Calu3 (cell line): ENCODE results near the gene C17orf113. TPM values are rescaled to one million over a fixed set of nuclear protein-coding genes. Genes with fewer than 3 reads are reported as not detected.

Source experiments
- BruUV-seq: library from RNA; stranded (reverse); fragments of 400-500 nt; replicated peaks from 2 replicates; lab custom pipeline; 2021; lab: Mats Ljungman, UMichigan
- CTCF ChIA-PET: fragments of 300-600 bp; sonication (Branson Sonifier 250); formaldehyde crosslinking; loops from one replicate; lab custom pipeline; 2022; ENCODE audit warnings: antibody characterized with exemption; lab: Charles Lee
- DNase-seq: peaks from one replicate; pipeline ENCODE4 v3.0.0; 2022
- H3K27ac Mint-ChIP-seq: one replicate; pipeline ENCODE4 v1.8.0; 2022; ENCODE audit warnings: mixed read lengths; ENCODE audit not compliant: unreplicated experiment
- H3K27me3 Mint-ChIP-seq: one replicate; pipeline ENCODE4 v1.8.0; 2022; ENCODE audit warnings: mixed read lengths; ENCODE audit not compliant: unreplicated experiment
- H3K36me3 Mint-ChIP-seq: one replicate; pipeline ENCODE4 v1.8.0; 2022; ENCODE audit warnings: mild to moderate bottlenecking, moderate library complexity, mixed read lengths; ENCODE audit not compliant: insufficient read depth, unreplicated experiment
- H3K4me1 Mint-ChIP-seq: one replicate; pipeline ENCODE4 v1.8.0; 2022; ENCODE audit warnings: mild to moderate bottlenecking, low read depth, mixed read lengths; ENCODE audit not compliant: unreplicated experiment
- H3K4me3 Mint-ChIP-seq: one replicate; pipeline ENCODE4 v1.8.0; 2022; ENCODE audit warnings: mild to moderate bottlenecking, low read depth, moderate library complexity, mixed read lengths; ENCODE audit not compliant: unreplicated experiment
- H3K9me3 Mint-ChIP-seq: one replicate; pipeline ENCODE4 v1.8.0; 2022; ENCODE audit warnings: low read depth, mixed read lengths; ENCODE audit not compliant: unreplicated experiment
- CTCF ChIP-seq: fragments of 200-600 bp; IDR thresholded peaks from one replicate; pipeline ENCODE4 v1.8.0; 2022; ENCODE audit warnings: antibody characterized with exemption; ENCODE audit not compliant: unreplicated experiment
- intact Hi-C: fragments of 100-400 bp; cut with micrococcal nuclease; formaldehyde crosslinking; loops from one replicate; pipeline ENCODE4 v1.10.0; 2022; ENCODE audit not compliant: unreplicated experiment
- total RNA-seq: library from RNA; stranded (reverse); gene quantifications from 2 replicates; pipeline ENCODE4 v1.2.3, GENCODE V29; 2022

Gene C17orf113
- total RNA-seq, 1 experiment from 2014 or later, result 4.2 TPM

GRCh38 chr17:42096360-42097111 lies 46.1 kb upstream of the C17orf113 start:
- no peak for DNase-seq
- TF ChIP-seq CTCF, result no peak
- Mint-ChIP-seq H3K9me3 (no peaks in the 10 kb centered on the region), H3K27me3 (peaks cover 47% of the 10 kb centered on the region), H3K36me3 (no peaks in the 10 kb centered on the region), H3K4me1 (peaks cover 7% of the 10 kb centered on the region), H3K4me3 (no peak overlapping the region), H3K27ac (no peak overlapping the region)
- CTCF ChIA-PET, result interaction anchor here (0.6 to 1.7 kb wide), 6 partner anchors 9 to 186 kb away, joined by 3 to 7 read pairs (median 4); partner anchors contain the start of genes DHX58 and NKIRAS2
- BruUV-seq, result no TSS peak
- intact Hi-C loops, result no loop called here

- no peak overlapping the region for H3K27ac Mint-ChIP-seq
- CTCF ChIA-PET, result interaction anchor here (0.6 kb wide), 1 partner anchor 26 kb away, joined by 4 read pairs; no protein-coding TSS in a partner anchor
- no peak for DNase-seq
- H3K27me3 Mint-ChIP-seq, result peaks cover 47% of the 10 kb centered on the region
- no peak overlapping the region for H3K4me3 Mint-ChIP-seq
- no peaks in the 10 kb centered on the region for H3K9me3 Mint-ChIP-seq
- intact Hi-C loops, result no loop called here
- TF ChIP-seq CTCF, result no peak
- BruUV-seq, result no TSS peak
- peaks cover 7% of the 10 kb centered on the region for H3K4me1 Mint-ChIP-seq
- no peaks in the 10 kb centered on the region for H3K36me3 Mint-ChIP-seq
These were observed 44.1 kb upstream of the C17orf113 start for GRCh38 chr17:42094375-42095069.

GRCh38 chr17:42092939-42093338 lies 42.5 kb upstream of the C17orf113 start:
- no TSS peak for BruUV-seq
- peaks cover 20% of the 10 kb centered on the region for H3K4me1 Mint-ChIP-seq
- no peaks in the 10 kb centered on the region for H3K9me3 Mint-ChIP-seq
- H3K27me3 Mint-ChIP-seq, result peaks cover 31% of the 10 kb centered on the region
- DNase-seq, result no peak
- no peak overlapping the region for H3K27ac Mint-ChIP-seq
- intact Hi-C loops, result no loop called here
- peaks cover 5% of the 10 kb centered on the region for H3K36me3 Mint-ChIP-seq
- CTCF ChIA-PET, result no interaction called here
- no peak overlapping the region for H3K4me3 Mint-ChIP-seq
- no peak for TF ChIP-seq CTCF

GRCh38 chr17:42090964-42091790 lies 40.8 kb upstream of the C17orf113 start:
- no TSS peak for BruUV-seq
- DNase-seq, result no peak
- Mint-ChIP-seq H3K27me3 (peaks cover 15% of the 10 kb centered on the region), H3K27ac (no peak overlapping the region), H3K4me3 (no peak overlapping the region), H3K4me1 (peaks cover 23% of the 10 kb centered on the region), H3K9me3 (no peaks in the 10 kb centered on the region), H3K36me3 (peaks cover 5% of the 10 kb centered on the region)
- intact Hi-C loops, result no loop called here
- CTCF ChIA-PET, result interaction anchor here (0.5 to 1.2 kb wide), 4 partner anchors 10 to 332 kb away, joined by 3 to 4 read pairs (median 3); partner anchors contain the start of genes CAVIN1 and JUP
- TF ChIP-seq CTCF, result no peak
